Measurements from ENCODE around the gene NFE2L1.
"Not testable (repeated sequence)": the region's sequence is repeated elsewhere in the genome, so short reads cannot be mapped to it uniquely, and the experiment has no call there.

Gene NFE2L1

GRCh38 chr17:48048384-48049126 is 396 bp downstream of the NFE2L1 start:
- peak; percentile 35 to 43 for DNase-seq

GRCh38 chr17:48051283-48051682 is 3.1 kb downstream of the NFE2L1 start:
- no peak for DNase-seq

GRCh38 chr17:48051706-48052486 is 3.7 kb downstream of the NFE2L1 start:
- no peak for DNase-seq

- DNase-seq: no peak
Observed at GRCh38 chr17:48052956-48053757, 5.0 kb downstream of the NFE2L1 start.

- no peak for DNase-seq
Observed at GRCh38 chr17:48053758-48054237, 5.6 kb downstream of the NFE2L1 start.

DNA sequence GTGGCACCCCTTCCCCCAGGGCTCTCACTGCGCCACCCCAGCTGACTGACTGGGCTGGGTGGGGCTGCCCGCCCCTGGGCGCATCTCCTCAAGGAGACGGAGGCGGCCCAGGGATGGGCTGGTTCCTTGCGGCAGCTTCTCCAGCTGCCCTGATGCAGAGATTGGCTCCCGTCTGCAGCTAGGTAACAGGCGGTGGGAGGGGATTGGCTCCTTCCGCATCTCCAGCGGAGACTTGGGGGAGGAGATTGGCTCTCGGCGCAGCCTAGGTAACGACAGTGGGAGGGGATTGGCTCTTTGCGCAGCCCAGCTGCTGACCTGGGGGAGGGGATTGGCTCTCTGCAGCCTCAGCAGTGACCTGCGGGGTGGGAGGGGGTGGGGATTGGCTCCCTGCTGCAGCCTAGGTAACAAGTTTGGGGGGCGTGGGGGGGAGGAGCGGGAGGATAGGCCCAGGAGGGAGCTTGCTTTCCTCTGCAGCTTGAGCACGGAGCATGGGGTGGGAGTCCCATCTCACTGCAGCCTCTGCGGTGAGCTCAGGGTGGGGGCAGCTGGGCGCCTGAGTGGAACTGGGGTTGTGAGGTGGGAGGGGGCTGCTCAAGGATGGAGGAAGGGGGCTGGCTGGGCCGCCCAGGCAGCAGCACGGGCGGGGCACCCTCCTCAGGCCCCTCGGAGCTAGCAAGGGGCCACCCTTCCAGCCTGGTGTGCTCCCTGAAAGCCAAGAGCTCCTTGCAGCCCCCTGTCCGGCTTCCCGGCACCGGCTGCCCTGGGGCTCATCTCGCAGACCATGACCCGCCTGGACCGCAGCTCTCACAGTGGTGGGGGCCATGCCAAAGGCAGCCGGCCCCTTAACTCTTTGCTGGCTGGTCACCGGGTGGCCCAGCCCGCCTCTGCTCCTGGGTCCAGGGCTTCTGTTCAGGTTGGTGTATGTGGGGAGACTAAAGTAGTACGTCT is 6.4 kb downstream of the NFE2L1 start:
- DNase-seq: no peak

DNA sequence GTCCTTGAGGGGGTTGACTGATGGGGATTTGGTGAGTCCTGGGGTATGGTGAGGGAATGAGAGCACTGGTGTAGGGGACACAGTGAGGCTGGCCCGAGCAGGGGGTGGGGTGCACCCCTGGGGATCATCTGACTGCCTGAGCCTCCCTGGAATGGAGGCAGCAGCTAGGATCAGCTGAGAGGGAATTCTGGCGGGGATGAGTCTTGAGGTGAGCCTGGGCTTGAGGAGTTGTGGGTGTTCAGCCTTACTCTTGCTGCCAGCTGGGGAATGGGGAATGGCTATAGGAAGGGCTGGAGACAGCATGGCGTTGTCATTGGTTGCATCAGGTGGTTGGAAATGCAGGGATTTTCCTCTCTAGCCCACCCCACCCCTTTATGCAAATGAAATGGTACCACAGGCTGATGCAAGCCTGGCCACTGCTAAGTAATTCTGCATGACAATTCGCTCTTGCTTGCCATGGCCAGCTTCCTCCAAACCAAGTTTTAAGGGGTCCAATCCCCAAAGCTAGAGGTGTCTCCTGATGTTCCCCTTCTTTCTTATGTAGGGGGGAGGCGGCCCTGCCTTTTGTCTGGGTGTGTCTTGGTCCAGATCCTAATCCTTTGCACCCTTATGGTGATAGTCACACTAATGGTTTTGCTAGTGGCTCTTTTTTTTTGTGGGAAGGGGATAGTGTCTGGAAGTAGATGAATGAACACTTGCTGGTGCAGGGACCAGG is 7.5 kb downstream of the NFE2L1 start:
- DNase-seq: no peak

GRCh38 chr17:48056246-48056745 is 8.1 kb downstream of the NFE2L1 start:
- DNase-seq: no peak

- no peak for DNase-seq
Observed at GRCh38 chr17:48056879-48057278, 8.7 kb downstream of the NFE2L1 start.

GRCh38 chr17:48057626-48058025 is 9.5 kb downstream of the NFE2L1 start:
- DNase-seq: no peak

DNA sequence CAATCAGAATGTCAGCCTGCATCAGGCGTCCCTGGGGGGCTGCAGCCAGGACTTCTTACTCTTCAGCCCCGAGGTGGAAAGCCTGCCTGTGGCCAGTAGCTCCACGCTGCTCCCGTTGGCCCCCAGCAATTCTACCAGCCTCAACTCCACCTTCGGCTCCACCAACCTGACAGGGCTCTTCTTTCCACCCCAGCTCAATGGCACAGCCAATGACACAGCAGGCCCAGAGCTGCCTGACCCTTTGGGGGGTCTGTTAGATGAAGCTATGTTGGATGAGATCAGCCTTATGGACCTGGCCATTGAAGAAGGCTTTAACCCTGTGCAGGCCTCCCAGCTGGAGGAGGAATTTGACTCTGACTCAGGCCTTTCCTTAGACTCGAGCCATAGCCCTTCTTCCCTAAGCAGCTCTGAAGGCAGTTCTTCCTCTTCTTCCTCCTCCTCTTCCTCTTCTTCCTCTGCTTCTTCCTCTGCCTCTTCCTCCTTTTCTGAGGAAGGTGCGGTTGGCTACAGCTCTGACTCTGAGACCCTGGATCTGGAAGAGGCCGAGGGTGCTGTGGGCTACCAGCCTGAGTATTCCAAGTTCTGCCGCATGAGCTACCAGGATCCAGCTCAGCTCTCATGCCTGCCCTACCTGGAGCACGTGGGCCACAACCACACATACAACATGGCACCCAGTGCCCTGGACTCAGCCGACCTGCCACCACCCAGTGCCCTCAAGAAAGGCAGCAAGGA is 10.4 kb downstream of the NFE2L1 start:
- DNase-seq: no peak

- DNase-seq: no peak
Observed at GRCh38 chr17:48059125-48059668, 11.0 kb downstream of the NFE2L1 start.

GRCh38 chr17:48060249-48060648 is 12.1 kb downstream of the NFE2L1 start:
- DNase-seq: no peak

- DNase-seq: no peak
Observed at GRCh38 chr17:48062273-48062672, 14.1 kb downstream of the NFE2L1 start.

DNA sequence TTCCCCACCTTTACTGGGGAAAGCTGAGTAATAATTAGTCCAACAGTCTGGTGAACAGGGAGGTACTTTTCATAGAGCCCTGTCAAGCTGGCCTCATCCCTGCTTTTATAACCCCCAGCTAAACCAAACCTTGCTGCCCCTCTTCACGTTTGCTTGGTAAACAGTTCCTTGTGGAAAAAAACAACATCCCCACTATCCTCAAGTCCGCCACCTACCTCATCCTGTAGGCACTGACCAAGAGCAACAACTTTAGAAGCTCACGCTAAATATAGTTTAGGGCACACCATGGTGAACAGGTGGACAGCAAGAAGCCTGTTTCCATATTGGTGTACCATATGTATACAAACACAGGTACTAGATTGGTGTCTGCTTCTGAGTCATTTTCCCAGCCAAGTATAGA is 16.5 kb downstream of the NFE2L1 start:
- DNase-seq: no peak

DNA sequence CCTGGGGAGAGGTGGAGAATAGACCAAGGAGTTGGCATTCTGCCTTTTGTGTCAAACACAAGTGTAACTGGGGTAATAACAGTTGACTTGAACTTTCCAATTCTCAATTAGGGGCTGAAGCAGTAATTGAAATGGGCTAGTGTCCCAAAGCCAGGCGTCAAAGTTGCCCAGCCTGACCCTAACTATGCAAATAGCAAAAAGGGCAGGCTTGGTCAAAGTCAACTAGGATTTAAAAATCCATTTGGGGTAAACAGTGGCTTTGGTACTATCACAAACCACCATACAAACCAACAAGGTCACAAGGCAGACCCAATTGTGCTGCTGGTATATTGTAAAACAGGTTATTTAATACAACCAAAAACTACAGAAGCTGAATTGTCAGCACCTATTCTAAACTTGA is 18.0 kb downstream of the NFE2L1 start:
- DNase-seq: no peak

DNA sequence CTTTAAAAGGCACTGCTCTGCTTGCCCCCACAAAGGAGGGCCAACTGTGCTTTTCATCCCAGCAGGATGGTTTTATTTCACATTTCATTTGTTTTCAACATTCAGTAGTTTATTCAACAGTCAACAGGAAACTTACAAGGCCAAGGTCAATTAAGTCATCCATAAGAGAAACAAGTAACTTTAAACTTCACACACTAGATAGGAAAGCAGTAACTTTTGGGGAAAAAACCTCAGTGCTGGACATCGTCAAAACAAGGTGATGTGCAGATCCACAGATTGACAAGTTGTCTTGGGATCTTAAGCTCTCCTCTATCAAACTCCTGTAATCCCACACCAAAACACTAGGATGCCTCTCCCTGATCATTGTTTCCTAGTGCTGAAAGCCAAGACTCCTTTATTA is 18.5 kb downstream of the NFE2L1 start:
- no peak for DNase-seq

- no peak for DNase-seq
Observed at GRCh38 chr17:48067245-48067644, 19.1 kb downstream of the NFE2L1 start.

- DNase-seq: not testable (repeated sequence)
Observed at GRCh38 chr17:48067808-48068207, 19.6 kb downstream of the NFE2L1 start.

GRCh38 chr17:48068491-48068961 is 20.4 kb downstream of the NFE2L1 start:
- no peak for DNase-seq

Measured in CD4-positive, alpha-beta T cell treated with Interleukin-4 for 1 hour (primary cell).